ENCODE measurements around the gene RAP1GAP2.
"Not testable (repeated sequence)": the region's sequence is repeated elsewhere in the genome, so short reads cannot be mapped to it uniquely, and the experiment has no call there.

The RAP1GAP2 gene

DNA sequence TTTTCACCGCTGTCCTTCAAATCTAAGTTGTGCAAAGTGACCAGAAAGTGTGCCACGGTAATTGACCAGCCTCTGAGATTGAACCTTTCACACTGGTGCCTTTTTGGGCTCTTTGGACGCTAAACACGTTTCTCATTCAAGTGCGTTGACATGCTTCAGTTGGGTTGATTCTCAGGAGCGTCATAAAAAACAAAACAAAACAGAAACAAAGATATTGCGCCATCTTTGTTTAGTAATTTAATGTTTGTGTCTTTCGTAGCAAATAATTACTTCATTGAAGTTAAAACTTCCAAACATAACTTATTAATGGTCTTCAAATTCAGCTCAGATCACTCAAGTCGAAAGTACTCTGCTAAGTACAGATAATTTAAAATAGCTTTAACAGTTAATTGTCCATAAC, 187.0 kb downstream of the RAP1GAP2 start:
- no peak for DNase-seq (ENCODE audit: insufficient read length, low spot score)
- no peak for FAIRE-seq
- TF ChIP-seq, protein P1, sequence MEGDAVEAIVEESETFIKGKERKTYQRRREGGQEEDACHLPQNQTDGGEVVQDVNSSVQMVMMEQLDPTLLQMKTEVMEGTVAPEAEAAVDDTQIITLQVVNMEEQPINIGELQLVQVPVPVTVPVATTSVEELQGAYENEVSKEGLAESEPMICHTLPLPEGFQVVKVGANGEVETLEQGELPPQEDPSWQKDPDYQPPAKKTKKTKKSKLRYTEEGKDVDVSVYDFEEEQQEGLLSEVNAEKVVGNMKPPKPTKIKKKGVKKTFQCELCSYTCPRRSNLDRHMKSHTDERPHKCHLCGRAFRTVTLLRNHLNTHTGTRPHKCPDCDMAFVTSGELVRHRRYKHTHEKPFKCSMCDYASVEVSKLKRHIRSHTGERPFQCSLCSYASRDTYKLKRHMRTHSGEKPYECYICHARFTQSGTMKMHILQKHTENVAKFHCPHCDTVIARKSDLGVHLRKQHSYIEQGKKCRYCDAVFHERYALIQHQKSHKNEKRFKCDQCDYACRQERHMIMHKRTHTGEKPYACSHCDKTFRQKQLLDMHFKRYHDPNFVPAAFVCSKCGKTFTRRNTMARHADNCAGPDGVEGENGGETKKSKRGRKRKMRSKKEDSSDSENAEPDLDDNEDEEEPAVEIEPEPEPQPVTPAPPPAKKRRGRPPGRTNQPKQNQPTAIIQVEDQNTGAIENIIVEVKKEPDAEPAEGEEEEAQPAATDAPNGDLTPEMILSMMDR (IDR thresholded peaks at IDR 0.05; ENCODE audit: insufficient read depth, missing control alignments): no peak

DNA sequence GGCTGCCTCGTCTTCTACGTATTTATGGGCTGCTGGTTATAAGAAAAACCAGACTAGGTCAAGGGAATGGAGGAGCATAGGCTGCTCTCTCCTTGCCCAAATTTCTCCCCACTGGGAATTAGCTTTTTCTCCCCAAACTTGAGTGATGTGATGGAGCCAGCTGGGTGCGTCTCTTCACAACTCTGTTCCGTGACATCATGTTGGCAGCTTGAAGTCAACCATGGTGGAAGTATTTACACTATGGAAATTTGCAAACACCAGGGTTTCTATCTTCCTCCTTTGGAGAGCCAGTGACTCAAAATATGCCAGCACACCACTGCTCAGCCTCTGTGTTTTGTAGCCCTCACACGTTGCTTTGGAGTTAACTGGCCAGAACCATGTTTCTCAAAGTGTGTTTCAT, 189.1 kb downstream of the RAP1GAP2 start:
- DNase-seq (ENCODE audit: insufficient read length, low spot score) (no peak), FAIRE-seq (no peak)
- TF ChIP-seq, protein P1 (IDR thresholded peaks at IDR 0.05; ENCODE audit: insufficient read depth, missing control alignments): no peak

DNA sequence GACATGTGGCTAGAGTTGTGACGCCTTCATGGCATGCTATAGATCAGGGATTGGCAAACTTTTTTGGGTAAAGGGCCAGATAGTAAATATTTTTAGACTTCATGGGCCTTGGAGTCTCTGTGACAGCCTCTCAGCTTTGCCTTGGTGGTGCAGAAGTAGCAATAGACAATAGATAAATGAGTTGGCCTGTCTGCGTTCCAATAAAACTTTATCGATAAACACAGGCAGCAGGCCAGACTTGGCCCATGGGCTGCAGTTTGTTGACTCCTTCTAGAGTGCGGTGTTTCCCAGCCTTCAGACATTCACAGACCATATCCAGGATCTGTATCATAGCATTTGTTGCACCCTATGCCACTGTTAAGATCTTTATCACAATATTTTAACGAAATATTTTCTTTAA, 190.7 kb downstream of the RAP1GAP2 start:
- no peak for FAIRE-seq

DNA sequence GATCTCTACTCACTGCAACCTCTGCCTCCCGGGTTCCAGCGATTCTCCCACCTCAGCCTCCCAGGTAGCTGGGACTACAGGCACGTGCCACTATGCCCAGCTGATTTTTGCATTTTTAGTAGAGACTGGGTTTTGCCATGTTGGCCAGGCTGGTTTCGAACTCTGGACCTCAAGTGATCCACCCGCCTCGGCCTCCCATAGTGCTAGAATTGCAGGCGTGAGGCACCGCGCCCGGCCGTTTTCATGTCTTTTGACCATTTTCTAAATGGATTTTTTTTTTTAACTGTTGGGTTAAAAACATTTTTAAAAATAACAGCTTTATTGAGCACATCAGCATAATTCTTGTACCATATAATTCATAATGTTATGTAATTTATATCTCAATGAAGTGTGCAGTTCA, 193.2 kb downstream of the RAP1GAP2 start:
- FAIRE-seq; DNase-seq (ENCODE audit: insufficient read length, low spot score): not testable (repeated sequence)

More for the DNA sequence above, 190.7 kb downstream of the RAP1GAP2 start:
- no peak for DNase-seq (ENCODE audit: insufficient read length, low spot score)
- TF ChIP-seq, protein P1 (IDR thresholded peaks at IDR 0.05; ENCODE audit: insufficient read depth, missing control alignments): no peak

DNA sequence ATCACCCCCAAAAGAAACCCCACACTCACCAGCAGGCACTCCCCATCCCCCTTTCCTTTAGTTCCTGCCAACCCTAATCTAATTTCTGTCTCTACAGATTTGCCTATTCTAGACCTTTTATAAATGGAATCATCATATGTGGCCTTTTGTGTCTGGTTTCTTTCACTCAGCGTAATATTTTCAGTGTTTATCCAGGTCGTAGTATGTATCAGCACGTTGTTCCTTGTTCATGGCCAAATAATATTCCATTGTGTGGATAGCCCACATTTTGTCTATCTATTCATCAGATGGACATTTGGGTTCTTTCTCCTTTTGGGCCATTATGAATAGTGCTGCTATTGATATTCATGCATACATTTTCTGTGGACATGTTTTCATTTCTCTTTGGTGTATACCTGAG, 193.6 kb downstream of the RAP1GAP2 start:
- FAIRE-seq (no peak), DNase-seq (ENCODE audit: insufficient read length, low spot score) (no peak)
- TF ChIP-seq, protein P1 (IDR thresholded peaks at IDR 0.05; ENCODE audit: insufficient read depth, missing control alignments): no peak

DNA sequence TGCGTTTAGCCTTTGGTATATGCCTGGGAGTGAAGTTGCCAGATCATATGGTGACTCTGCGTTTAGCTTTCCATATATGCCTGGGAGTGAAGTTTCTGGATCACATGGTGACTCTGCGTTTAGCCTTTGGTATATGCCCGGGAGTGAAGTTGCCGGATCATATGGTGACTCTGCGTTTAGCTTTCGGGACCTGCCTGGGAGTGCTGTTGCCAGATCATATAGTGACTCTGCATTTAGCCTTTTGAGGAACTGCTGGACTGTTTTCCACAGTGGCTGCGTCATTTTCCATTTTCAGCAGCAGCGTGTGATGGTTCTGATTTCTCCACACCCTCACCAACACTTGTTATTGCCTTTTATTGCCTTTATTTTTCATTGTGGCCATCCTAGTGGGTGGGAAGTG, 194.2 kb downstream of the RAP1GAP2 start:
- TF ChIP-seq, protein P1 (IDR thresholded peaks at IDR 0.05; ENCODE audit: insufficient read depth, missing control alignments): no peak
- DNase-seq (ENCODE audit: insufficient read length, low spot score) (no peak), FAIRE-seq (no peak)

DNA sequence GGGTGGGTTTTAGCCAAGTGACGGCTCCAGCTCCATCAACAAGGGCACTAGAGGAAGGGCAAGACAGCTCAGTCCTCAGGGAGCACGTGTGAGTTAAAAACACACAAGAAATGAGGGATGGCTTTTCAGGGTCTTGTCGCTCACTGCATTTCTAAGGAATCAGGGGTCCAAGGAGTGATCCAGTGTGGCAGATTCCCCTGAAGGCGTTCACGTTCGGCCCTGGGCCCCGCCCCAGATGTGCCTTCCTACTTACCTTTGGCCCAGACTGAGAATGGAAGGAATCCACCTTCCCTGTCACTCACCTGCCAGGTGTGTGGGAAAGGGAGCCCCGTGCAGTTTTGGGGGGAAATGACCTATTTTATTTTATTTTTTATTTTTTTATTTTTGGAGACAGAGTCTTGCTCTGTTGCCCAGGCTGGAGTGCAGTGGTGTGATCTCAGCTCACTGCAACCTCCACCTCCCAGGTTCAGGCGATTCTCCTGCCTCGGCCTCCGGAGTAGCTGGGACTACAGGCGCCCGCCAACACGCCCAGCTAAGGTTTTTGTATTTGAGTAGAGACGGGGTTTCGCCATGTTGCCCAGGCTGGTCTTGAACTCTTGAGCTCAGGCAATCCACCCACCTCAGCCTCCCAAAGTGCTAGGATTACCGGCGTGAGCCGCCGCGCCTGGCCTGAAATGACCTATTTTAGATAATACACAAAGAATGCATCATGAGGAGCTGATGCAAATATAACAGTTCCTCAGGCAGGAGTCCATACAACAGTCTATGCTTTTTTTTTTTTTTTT, 195.3 kb downstream of the RAP1GAP2 start:
- FAIRE-seq; DNase-seq (ENCODE audit: insufficient read length, low spot score): not testable (repeated sequence)

DNA sequence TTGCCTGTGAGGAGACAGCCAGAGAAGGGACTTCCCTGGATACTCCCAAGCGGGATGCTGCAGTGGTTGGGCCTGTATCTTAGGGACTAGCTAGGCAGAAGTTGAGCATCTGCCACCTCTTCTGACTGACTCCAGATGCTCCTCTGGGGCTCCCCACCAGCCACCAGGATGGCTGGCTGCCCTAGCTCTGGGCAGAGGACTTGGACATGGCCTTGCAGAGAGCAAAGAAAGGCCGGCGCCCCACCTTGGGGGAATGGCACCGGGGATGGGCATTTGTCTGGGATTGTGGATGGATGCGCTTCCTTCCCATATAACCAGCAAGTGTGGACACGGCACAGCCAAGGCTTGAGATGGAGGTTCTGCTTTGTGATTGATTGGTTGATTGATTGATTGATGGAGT, 198.2 kb downstream of the RAP1GAP2 start:
- TF ChIP-seq, protein P1 (IDR thresholded peaks at IDR 0.05; ENCODE audit: insufficient read depth, missing control alignments): no peak
- no peak for DNase-seq (ENCODE audit: insufficient read length, low spot score)
- no peak for FAIRE-seq
